Natural killer cell (primary cell): ENCODE results near the gene SPPL3. TPM values are rescaled to one million over a fixed set of nuclear protein-coding genes. Genes with fewer than 3 reads are reported as not detected.

ENCODE experiments used
- ATAC-seq, 3 donors: fragments of 150-1000 bp in 2 of 3; fragments of 200-7000 bp in 1 of 3; cut with Tn5 transposase; 1 replicate in 1 of 3; 2 replicates in 2 of 3; pipeline ENCODE4 v1.10.0; 2021; ENCODE audit warnings: mild to moderate bottlenecking in 2 of 3, moderate library complexity in 2 of 3
- DNase-seq, 2 donors: peaks; one replicate each; pipeline versions ENCODE4 v3.0.0 to v3.0.0-alpha.2; 2013 to 2021; ENCODE audit warnings: mixed read lengths in 1 of 2
- H3K27ac ChIP-seq: one replicate; pipeline ENCODE4 v1.5.1; 2013; ENCODE audit warnings: mild to moderate bottlenecking, low read length
- H3K27me3 ChIP-seq: one replicate; pipeline ENCODE4 v1.6.1; 2013; ENCODE audit warnings: low read length; ENCODE audit not compliant: control insufficient read depth, insufficient read depth
- H3K36me3 ChIP-seq: one replicate; pipeline ENCODE4 v1.6.1; 2013; ENCODE audit warnings: low read length; ENCODE audit not compliant: control insufficient read depth, insufficient read depth
- H3K4me1 ChIP-seq: one replicate; pipeline ENCODE4 v1.6.1; 2013; ENCODE audit warnings: low read length; ENCODE audit not compliant: control insufficient read depth, insufficient read depth
- H3K4me3 ChIP-seq: one replicate; pipeline ENCODE4 v1.5.1; 2013; ENCODE audit warnings: low read length
- H3K9me3 ChIP-seq: one replicate; pipeline ENCODE4 v1.6.1; 2013; ENCODE audit warnings: low read length; ENCODE audit not compliant: control insufficient read depth, insufficient read depth
- H3K27ac Mint-ChIP-seq, 2 donors: one replicate each; pipeline ENCODE4 v1.8.0; 2022; ENCODE audit warnings: mild to moderate bottlenecking in 2 of 2, mixed read lengths in 2 of 2, moderate library complexity in 1 of 2
- H3K27me3 Mint-ChIP-seq, 2 donors: one replicate each; pipeline ENCODE4 v1.8.0; 2022; ENCODE audit warnings: low read depth in 2 of 2, mixed read lengths in 2 of 2
- H3K36me3 Mint-ChIP-seq: one replicate; pipeline ENCODE4 v1.8.0; 2022; ENCODE audit warnings: mixed read lengths
- H3K4me1 Mint-ChIP-seq, 2 donors: one replicate each; pipeline ENCODE4 v1.8.0; 2022; ENCODE audit warnings: mixed read lengths in 2 of 2
- H3K4me3 Mint-ChIP-seq: one replicate; pipeline ENCODE4 v1.8.0; 2022; ENCODE audit warnings: mild to moderate bottlenecking, moderate library complexity, mixed read lengths
- H3K9me3 Mint-ChIP-seq, 2 donors: one replicate each; pipeline ENCODE4 v1.8.0; 2022; ENCODE audit warnings: mixed read lengths in 2 of 2
- WGBS: methylation state at CpG from one replicate; pipeline ENCODE4 v1.1.7; 2013; ENCODE audit warnings: missing lambda C conversion rate; ENCODE audit not compliant: insufficient coverage; 5-methylcytosine and 5-hydroxymethylcytosine counted together
- intact Hi-C: fragments of 100-400 bp; cut with micrococcal nuclease; formaldehyde crosslinking; loops from one replicate; pipeline ENCODE4 v1.14.2; 2022
- total RNA-seq, 4 donors: library from RNA; stranded (reverse); fragments of 120-200 nt in 1 of 4; gene quantifications; one replicate each; pipeline versions ENCODE4 v1.2.3 to v1.2.4, GENCODE V29; 2013 to 2022
- TF ChIP-seq, protein P1 (sequence below): fragments of 200-600 bp; IDR thresholded peaks from one replicate; pipeline ENCODE4 v1.8.0; 2022; ENCODE audit warnings: antibody characterized with exemption

SPPL3 gene
- total RNA-seq, 3 donors from 2014 or later (not counting 1 experiment from before 2014, with no cell fraction given) = 31.5 to 40.2 (median 39.9) TPM

DNA sequence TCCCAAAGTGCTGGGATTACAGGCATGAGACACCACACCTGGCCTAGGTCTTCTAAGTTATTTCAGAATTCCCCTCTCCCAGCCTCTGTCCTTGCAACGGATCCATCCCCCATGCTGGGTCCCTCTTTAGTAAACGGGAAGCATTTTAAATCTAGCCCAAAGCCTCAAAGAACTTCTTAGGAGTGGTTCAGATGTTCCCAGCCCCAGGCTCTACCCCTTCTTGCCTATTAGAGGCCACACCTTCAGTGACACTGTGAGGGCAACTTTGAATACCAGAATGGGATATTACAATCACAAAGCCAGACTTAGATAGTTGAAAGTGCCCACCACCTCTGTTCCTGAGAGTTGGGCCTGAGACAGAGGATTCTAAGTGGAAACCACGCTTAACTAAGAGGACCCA, 18.1 kb upstream of the SPPL3 start:
- Mint-ChIP-seq H3K36me3 (peaks cover 7% of the 10 kb centered on the region), H3K4me1 (no peaks in the 10 kb centered on the region), H3K27me3 (no peaks in the 10 kb centered on the region), H3K9me3 (peaks cover 0 to 8% of the 10 kb centered on the region in 2 donors), H3K27ac (no peak overlapping the region), H3K4me3 (no peak overlapping the region)
- intact Hi-C loops = no loop called here
- Histone ChIP-seq H3K4me1 (no peaks in the 10 kb centered on the region), H3K27ac (no peak overlapping the region), H3K27me3 (no peaks in the 10 kb centered on the region), H3K9me3 (peaks cover 11% of the 10 kb centered on the region), H3K36me3 (no peaks in the 10 kb centered on the region), H3K4me3 (no peak overlapping the region)
- ATAC-seq (no peak), DNase-seq (no peak)
- TF ChIP-seq, protein P1, sequence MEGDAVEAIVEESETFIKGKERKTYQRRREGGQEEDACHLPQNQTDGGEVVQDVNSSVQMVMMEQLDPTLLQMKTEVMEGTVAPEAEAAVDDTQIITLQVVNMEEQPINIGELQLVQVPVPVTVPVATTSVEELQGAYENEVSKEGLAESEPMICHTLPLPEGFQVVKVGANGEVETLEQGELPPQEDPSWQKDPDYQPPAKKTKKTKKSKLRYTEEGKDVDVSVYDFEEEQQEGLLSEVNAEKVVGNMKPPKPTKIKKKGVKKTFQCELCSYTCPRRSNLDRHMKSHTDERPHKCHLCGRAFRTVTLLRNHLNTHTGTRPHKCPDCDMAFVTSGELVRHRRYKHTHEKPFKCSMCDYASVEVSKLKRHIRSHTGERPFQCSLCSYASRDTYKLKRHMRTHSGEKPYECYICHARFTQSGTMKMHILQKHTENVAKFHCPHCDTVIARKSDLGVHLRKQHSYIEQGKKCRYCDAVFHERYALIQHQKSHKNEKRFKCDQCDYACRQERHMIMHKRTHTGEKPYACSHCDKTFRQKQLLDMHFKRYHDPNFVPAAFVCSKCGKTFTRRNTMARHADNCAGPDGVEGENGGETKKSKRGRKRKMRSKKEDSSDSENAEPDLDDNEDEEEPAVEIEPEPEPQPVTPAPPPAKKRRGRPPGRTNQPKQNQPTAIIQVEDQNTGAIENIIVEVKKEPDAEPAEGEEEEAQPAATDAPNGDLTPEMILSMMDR = no peak
- 90% methylated on average over 3 of the region's 3 CpGs for WGBS

DNA sequence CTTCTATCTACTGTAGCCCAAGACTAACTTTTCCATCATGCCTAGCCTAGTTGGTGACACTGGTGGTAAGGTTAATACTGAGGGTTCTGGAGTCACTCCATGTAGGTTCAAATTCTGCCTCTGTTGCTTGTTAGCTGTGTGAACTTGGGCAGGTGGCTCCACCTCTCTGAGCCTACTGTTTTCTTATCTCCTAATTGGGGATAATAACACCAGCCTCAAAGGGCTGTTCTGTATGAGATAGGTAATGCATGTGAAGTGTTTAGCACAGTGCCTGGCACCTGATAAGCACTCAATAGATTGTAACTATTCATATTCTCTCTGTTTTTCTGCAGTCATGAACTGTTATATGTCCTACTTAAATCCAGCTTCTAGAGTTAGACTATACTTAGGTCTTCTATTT, 17.5 kb upstream of the SPPL3 start:
- H3K4me3 Mint-ChIP-seq = no peak overlapping the region
- DNase-seq (no peak), ATAC-seq (no peak)
- H3K9me3 ChIP-seq = peaks cover 16% of the 10 kb centered on the region
- no peaks in the 10 kb centered on the region for H3K4me1 ChIP-seq
- peaks cover 7% of the 10 kb centered on the region for H3K36me3 Mint-ChIP-seq
- H3K4me1 Mint-ChIP-seq = no peaks in the 10 kb centered on the region
- H3K27me3 Mint-ChIP-seq = no peaks in the 10 kb centered on the region
- no peak overlapping the region for H3K27ac ChIP-seq
- H3K27ac Mint-ChIP-seq = no peak overlapping the region
- no peaks in the 10 kb centered on the region for H3K27me3 ChIP-seq
- peaks cover 2 to 8% of the 10 kb centered on the region in 2 donors for H3K9me3 Mint-ChIP-seq
- no peaks in the 10 kb centered on the region for H3K36me3 ChIP-seq
- TF ChIP-seq, protein P1 = no peak
- intact Hi-C loops = no loop called here
- H3K4me3 ChIP-seq = no peak overlapping the region

GRCh38 chr12:120920178-120920577, 16.0 kb upstream of the SPPL3 start:
- H3K27me3 Mint-ChIP-seq = no peaks in the 10 kb centered on the region
- H3K4me3 Mint-ChIP-seq = no peak overlapping the region
- H3K36me3 Mint-ChIP-seq = peaks cover 7% of the 10 kb centered on the region
- WGBS = 96% methylated on average over 3 of the region's 3 CpGs
- no peaks in the 10 kb centered on the region for H3K4me1 Mint-ChIP-seq
- ATAC-seq = no peak
- Histone ChIP-seq H3K4me1 (no peaks in the 10 kb centered on the region), H3K27ac (no peak overlapping the region), H3K9me3 (peaks cover 18% of the 10 kb centered on the region), H3K4me3 (no peak overlapping the region), H3K27me3 (no peaks in the 10 kb centered on the region), H3K36me3 (no peaks in the 10 kb centered on the region)
- no peak for DNase-seq
- TF ChIP-seq, protein P1 = no peak
- intact Hi-C loops = no loop called here
- no peak overlapping the region for H3K27ac Mint-ChIP-seq
- H3K9me3 Mint-ChIP-seq = peaks cover 2 to 8% of the 10 kb centered on the region in 2 donors

DNA sequence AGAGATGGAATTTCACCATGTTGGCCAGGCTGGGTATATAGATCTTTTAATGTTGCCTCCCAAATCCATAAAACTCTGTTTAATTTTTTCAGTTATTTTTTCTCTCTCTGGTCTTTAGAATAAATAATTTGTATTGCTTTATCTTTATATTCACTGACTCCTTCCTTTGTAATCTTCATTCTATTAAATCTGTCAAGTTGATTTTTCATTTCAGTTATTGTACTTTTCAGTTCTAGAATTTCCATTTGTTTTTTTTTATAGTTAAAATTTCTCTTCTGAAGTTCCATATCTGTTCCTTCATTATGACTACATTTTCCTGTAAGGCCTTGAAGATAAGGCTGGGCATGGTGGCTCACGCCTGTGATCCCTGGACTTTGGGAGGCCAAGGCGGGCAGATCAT, 13.6 kb upstream of the SPPL3 start:
- no peaks in the 10 kb centered on the region for H3K4me1 Mint-ChIP-seq
- H3K9me3 Mint-ChIP-seq = peaks cover 2 to 8% of the 10 kb centered on the region in 2 donors
- H3K36me3 Mint-ChIP-seq = peaks cover 7% of the 10 kb centered on the region
- no peaks in the 10 kb centered on the region for H3K27me3 Mint-ChIP-seq
- H3K27ac Mint-ChIP-seq = no peak overlapping the region
- ATAC-seq = no peak
- intact Hi-C loops = no loop called here
- DNase-seq = no peak
- H3K4me3 ChIP-seq = no peak overlapping the region
- H3K4me3 Mint-ChIP-seq = no peak overlapping the region
- no peaks in the 10 kb centered on the region for H3K27me3 ChIP-seq
- H3K4me1 ChIP-seq = no peaks in the 10 kb centered on the region
- TF ChIP-seq, protein P1 = no peak
- WGBS = 88% methylated on average over 1 of the region's 2 CpGs
- H3K36me3 ChIP-seq = no peaks in the 10 kb centered on the region
- no peak overlapping the region for H3K27ac ChIP-seq
- peaks cover 18% of the 10 kb centered on the region for H3K9me3 ChIP-seq
